ENCODE data around the gene SLX4IP.

GRCh38 chr20:10663756-10664155, 228.7 kb downstream of the SLX4IP start:
- TF ChIP-seq POLR2AphosphoS5 (IDR thresholded peaks at IDR 0.05) (no peak), CTCF (IDR thresholded peaks at IDR 0.05) (no peak), POLR2A (IDR thresholded peaks at IDR 0.05) (no peak), EP300 (IDR thresholded peaks at IDR 0.05) (no peak)
